NCI-H774 (cell line): ENCODE data around the gene TTLL11.

ENCODE experiments used
- DNase-seq: peaks from one replicate; lab custom pipeline; 2025; lab: John Stamatoyannopoulos, UW

The TTLL11 gene

DNA sequence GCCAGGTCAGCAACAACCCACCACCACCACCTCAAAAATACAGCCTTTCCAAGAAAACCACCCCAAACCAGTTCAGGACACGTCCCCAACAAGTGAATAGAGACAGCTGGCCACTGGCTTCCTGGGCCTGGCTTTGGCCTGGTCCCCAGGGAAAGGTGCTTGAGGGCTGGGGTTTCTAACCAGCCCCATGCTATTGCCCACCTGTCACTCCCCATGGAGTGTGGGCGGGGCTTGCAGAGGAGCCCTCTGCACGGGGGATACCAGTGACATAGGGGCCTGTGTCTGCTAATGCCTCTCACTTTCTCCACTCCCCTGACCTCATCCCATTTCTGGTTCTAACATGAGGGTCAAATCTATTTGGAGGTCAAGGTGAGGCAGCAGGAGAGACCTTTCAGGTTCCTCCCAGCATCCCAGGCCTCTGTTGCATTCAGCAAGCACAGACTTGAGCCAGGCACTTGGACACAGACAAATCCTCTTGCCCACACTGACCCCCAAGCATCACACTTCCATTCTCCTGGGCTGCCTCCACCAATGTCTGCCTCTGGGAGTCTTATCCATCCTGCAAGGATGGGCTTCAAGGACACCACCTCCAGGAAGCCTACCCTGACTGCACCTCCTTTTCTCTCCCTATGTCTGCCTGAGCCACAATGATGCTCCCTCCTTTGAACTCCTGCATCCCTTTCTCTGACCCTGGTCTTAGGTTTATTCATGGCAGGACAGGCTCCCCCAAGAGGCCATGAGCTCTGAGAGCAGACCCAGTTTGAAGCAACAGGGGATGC, 16.1 kb upstream of the TTLL11 start:
- no peak for DNase-seq

DNA sequence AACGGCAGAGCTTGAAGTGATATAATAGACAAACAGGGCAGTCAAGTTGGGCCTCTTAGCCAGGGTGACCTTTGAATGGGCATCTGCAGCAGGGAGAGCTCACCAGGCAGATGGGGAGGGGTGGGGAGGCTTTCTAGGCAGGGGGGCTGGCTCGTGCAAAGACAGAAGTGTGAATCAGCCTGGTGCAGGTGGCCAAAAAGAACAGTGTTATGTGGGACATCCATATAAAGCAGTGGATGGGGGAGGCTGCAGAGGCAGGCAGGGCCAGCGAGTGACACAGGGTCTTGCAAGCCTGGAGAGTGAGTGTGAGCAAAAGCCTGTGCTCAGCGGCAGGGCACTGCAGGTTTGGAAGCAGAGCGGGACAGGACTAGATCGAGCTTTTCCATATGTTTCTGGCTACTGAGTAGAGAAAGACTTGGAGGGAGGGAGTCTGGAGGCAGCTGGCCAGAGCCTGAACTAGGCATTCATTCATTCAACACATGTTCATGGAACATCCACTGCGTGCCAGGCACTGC, 14.2 kb upstream of the TTLL11 start:
- DNase-seq: no peak

DNA sequence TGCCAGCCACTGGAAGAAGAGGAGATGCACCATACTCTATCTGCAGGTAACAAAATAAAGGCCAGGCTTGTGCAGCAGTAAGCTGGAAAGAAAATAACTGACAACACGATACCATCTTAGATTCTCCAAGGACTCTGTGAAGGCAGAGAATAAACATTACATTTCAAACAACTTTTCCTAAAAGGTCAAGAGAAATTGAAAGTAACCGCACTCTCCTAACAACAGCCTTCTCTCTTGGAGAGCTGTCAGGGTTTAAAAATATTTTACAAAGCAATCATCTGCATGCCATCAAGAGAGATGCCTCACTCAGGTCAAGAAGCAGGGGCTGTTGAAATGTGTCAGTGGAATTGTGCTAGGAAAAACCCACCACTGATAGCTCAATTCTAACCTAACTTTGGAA, 13.5 kb upstream of the TTLL11 start:
- no peak for DNase-seq

DNA sequence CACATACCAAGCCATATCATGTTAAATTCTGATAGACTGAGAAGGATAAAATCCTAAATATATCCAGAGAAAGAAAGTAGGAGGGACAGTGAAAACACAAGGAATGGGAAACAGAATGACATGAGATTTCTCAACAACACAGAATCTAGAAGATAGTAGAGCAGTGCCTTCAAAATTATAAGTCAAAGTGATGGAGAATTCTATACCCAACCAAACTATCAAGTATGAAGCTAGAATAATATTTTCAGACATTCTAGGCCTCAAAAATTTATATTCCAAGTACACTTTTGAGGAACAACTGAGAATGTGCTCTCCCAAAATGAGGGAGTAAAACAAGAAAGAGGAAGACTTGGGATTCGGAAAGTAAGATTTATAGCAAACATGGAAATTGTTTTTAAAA, 10.9 kb upstream of the TTLL11 start:
- DNase-seq: no peak

DNA sequence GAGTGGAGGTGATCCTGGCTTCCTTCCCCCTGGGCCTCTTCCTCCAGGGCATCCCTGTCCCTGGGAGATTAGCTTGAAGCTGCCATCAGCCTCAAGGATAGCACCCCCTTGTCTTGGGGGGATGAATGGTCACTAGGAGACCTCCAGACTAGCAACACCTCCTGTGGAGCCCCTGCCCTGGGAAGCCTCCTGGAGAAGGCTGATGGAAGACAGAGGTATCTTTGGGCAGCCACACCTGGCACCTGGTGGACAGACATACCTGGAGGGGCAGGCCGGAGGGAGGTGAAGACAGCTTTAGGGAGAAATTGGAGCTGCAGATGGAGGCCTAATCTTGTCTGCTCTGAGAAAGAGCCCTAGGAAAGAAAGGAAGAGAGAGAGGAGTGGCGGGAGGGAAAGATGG, 9.0 kb upstream of the TTLL11 start:
- no peak for DNase-seq

DNA sequence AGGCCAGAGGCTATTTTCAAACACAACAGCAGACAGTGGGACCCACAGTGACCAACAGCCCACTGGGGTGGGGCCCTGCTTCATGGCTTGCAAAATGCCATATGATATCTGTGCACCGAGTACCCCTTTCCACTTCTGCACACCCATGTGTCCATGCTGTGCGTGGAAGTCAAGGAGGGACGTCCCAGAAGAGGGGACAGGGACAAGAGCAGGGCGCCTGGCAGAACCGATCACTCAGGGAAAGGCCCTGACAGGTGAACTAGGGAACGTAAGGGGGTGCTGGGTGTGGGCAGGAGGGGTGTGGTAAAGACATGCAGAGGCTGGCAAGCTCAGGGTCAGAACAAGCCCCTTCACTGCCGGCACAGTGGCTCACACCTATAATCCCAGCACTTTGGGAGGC, 7.6 kb upstream of the TTLL11 start:
- no peak for DNase-seq

DNA sequence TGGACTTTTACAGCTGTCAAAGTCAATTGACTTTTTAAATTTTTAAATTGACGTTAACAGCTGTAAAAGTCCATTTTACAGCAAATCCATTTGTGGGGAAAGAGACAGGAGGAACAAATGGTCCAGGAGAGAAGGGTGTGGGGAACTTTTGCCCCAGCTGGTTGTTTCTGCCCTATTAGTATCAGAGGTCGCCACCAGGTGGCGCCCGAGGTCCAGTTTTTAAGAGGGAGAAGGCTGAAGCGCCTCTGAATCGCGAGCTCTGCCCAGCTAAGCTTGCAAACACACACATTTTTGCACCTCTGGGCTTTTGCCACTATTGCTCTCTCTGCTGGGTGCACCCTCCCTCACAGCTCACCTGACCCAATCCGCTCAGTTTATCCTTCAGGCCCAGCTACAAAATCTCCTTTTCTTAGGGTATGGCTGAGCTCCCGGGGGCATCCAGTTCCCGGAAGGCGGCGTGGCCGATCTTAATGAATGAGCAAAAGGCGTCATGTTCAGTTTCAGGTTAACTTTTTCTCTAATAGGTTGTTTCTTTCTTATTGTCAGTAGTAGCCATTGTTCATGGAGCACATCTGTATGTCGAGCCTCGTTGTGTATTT, 6.3 kb upstream of the TTLL11 start:
- DNase-seq: peak; percentile 82

DNA sequence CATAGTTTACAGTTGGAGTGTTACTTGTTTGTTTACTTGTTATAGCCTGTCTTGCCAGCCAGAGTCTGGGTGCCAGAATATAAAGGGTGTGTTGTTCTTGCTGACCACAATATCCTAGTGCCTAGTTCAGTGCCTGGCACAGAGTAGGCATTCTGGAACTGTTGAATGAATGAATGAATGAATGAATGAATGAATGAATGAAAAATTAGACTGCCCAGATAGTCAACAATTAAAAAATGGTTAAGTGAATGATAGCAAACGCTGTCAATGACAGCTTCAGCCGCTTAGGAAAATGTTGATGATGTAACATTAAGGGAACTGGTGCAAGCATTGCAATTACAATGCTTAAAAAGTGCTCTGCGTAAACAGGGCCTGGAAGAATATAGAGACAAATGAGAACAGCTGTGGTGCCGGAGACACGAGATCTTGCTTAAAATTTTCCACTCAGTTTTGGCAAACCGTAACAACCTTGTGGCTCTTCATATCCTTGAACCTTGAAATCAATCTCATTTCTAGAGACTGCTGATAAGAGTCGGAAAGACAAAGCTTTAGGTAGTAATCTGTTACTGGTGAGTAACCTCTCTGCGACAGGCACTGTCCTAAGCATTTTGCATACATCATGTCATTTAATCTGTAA, 4.7 kb upstream of the TTLL11 start:
- DNase-seq: no peak

DNA sequence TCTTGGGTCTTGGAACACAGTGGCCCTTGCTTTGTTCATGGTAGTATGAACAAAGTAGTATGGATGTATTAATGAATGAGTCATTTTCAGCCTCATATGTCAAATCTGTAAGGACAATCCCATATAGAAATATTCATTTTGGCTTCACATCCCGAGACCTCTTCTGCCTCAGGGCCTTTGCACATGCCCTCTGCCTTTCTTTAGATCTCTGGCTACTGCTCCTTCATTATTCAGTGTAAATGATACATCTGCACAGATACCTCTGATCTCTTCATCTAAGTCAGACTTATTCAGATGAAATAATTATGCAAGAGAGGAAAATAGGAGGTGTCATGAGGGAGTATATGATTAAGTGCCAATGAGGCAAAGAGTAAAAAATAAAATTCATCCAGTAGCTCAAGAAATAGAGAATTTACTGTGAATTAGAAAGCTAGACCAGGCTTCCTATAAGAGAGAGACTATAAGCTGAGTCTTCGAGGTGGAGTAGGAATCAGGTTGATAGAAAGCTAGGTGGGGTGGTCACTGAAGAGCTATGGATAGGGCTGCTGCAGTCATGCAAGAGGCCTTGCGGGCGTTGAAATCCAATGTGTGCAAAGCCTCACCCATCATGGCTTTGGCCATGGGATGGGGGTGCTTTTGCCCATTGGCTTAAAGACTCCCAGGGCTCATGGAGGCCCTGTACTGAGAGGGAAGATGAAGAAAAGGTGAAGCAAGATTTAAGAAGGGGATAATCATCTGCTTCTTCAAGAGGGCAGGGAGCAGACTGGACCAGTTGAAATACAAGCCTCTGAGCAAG, 3.7 kb upstream of the TTLL11 start:
- DNase-seq: no peak

DNA sequence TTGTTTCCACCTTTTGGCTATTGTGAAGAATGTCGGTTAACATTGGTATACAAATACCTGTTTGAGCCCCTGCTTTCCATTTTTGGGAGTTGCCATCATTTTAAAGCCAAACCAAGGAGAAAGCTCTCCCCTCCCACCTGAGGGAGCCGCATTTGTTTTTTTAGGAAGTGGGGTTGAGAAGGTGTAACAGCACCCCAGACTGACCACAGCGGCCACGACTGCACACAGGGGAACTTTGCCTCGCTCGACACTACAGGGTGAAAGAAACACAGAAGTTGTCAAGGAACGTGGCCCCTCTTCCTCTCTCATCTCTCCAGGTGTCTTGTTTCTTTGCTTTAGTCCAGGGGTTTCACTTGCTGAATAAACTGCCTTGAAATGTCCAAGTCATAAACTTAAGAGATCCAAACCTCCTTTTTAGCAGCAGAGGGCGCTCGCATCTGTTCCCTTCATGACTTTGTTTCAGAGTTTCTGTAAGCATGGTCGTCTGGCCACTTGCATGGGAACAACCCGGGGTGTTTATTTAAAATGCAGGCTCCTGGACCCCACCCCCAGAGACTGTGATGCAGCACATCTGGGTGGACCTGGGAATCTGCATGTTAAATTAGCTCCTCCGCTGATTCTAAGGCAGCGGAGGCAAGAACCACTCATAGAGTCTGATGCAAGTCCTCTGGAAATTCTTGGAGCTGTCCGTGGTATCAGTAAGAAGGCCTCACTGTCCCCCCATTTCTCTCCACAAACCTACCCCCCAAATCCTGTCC, 2.1 kb upstream of the TTLL11 start:
- DNase-seq: peak; percentile 27

DNA sequence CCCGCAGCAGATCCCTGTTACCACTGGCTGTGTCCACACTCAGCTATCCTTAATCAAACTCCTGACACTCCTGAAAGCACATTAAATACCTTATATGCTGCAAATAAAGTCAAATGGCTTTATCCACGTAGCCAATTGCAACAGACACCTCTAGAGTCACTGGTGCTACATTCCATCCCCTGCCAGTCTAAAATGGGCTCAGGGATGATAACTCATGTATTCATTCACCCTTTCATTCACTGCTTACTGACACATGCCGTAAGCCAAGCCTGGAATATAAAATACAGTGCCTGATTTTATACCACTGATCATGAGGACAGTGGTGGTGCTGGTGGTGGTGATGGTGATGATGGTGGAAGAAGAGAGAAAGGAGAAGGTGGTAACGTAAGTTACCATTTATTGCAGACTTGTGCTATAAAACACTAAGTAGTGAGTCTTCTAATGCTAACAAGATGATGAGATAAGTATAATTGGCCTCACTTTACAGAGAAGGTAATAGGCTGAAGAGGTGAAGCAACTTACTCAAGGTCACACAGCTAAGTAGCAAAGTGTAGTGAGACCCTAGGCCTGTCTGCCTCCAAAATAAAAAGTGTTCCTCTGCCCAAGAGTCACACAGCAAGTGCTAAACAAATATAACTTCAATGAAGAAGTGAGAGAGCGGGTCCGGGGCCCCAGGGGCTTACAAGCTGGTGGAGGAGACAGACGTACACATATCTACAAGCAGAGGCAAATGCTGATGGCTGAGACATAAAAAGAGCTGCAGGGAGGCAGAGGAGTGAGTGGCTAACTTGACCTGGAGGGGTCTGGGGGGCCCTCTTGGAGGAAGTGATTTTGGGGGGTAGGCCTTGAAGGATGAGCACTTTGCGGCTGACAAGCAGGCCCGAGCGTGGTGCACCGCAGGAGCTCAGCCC, 1.2 kb downstream of the TTLL11 start:
- no peak for DNase-seq

DNA sequence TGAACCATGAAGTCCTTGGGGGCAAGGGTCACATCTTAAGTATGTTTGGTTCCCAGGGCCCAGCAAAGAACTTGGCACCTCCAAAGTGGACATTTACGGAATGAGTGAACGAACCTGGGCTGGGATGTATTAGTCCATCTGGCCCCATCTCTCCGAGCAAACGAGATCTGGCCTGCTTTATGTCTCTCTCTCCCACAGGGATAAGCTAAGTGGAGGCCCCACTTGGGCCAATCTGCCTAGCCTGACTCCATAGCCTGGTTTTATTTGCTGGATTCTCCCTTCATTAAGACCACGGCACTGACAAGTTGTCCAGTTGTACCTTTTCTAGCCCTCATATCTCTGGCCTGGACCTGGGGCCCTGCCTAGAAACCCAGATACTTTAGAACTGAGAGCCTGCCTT, 2.1 kb downstream of the TTLL11 start:
- DNase-seq: no peak

DNA sequence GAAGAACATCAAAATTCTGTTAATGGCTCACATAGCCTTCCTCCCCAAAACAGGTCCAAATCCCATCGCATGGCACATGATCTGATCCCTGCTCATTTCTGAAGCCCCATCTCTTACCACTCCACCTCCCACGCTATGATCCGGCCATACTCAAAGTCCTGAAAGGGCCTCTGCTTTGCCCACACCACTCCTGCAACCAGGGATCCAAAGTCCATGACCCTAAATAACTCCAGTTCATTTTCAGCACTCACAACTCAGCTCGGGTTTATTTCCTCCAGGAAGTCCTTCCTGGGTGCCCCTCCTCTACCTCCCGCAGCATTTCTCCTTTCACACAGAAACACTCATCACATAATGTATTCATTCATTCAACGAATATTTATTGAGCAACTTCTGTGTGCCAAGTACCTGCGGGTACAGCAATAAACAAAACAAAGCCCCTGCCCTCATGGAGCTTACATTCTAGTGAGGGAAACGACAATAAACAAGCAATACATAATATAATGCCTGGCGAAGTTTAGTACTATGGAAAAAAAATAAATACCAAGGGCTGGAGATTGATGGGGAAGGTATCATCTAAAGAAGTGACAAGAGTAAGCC, 2.7 kb downstream of the TTLL11 start:
- DNase-seq: no peak

DNA sequence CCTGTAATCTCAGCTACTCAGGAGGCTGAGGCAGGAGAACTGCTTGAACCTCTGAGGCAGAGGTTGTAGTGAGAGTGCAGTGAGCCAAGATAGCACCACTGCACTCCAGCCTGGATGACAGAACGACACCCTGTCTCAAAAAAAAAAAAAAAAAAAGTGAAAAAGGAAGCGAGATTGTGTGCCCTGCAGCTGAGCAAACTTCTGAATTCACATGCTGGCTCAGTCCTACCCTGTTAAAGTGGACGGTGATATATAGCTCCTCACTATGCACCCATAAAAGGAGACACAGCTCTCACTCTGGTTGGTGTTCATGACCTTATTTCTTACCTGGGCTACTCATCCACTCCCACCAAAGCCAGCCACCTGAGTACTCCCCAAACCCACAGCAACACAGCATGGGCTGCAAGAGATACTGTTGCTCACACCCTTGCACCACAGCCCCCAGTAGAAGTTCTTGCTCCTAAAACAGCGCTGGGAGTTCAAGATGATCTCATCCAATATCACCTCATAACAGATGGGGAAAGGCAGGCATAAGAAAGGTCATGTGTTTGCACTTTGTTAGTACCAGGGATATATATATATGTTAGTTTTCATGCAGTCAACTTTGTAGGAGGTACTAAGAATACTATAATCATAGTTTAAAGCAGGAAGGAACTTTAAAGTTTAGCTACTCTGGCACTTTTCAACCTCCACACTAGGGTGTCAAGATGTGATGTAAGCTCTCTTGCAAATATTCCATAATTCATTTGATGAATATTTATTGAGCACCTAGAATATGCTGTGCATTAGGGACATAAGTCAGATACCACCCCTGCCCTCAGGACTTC, 4.0 kb downstream of the TTLL11 start:
- peak; percentile 62 for DNase-seq

DNA sequence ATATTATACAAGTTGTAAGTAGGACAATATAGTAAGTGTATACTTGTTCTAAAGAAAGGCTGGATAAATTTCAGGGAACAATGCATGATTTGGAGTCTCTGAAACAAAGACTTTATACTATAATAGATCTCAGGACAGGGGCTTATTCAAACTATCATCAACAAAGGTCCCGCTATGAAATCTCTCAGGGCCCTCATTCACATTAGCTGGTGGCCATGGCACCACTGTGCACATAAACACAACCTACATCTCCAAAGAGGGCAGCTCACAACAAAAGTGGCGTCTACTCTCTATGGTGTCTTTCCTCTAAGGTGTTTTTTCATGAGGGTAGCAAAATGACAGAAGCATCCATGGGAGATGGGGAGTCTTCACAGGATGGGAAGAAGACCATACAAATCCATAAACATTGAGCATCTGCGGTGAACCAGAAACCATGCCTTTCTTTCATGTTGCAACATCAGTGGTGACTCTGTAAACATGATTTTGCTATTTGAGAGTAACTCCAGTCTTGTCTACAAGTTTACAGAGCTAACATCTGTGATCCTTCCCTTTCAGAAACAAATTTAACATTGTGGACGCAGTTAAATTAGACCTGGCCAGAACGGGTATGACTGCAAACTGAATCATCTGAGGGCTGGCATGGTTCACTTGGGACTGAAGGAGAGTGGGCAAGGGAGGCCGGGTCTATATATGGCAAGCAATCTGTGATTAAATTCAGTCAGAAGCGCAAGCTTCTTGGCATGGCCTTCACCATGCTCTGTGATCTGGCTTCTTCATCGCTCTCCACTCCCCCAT, 5.5 kb downstream of the TTLL11 start:
- no peak for DNase-seq

DNA sequence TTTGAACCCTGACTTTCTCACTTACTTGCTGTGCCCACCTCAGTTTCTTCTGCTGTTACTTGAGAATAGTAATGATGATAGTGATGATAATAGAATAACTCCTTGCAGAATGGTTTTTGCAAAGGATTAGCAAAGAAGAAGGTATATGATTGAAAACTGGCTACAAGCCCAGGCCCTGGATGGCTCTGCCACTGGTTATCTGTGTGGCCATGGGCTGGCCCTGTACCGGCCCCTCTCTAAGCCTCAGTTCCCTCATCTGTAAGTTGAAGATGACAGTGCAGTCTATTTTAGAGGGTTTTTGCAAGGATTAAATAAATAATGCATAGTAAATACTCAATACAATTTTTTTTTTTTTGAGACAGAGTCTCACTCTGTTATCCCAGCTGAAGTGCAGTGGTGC, 6.2 kb downstream of the TTLL11 start:
- no peak for DNase-seq

DNA sequence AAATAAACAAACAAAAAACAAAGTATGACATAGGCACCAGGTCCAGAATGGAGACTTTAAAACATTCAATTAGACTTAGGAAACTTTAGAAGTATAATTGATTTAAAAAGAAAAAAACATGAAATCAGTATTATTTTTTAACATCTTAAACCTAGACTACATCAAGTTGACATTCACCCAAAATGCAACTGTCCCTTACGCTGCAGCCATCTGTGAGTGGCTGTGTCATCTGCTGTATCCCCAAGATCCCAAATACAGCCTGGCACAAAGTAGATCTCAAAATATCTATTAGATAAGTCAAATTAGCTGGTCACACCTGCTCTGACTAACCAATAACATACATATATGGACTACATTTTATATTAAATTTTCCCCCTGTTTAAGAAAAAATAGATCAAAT, 7.8 kb downstream of the TTLL11 start:
- DNase-seq: no peak

DNA sequence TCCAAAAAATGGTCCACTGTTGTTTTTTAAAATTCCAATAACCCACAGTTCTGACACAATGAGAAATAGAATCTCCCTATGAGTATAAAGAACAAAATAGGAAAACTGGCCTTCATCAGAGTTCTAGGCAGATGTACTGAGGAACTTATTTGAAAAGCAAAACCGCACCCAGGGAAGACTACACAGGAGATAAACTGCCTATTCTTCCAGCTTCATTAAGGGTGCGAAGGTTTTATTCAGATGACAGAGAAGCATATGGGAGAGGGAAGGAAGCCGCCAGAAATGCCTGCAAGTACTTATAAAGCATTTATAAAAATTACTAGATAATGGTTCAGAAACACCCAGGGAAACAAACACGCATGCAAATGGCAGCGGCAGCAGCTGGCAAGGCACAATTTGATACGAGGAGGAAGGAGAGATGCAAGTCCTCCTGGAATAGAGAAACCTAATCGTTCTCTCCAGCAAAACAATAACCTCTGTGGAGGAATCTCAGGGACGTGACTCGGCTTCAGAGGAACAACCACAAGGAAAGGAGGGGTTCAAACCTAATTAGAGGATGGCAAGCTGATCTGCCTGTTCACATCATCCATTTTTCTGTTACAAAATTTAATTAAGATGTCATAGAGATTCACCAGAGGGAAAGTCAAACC, 9.0 kb downstream of the TTLL11 start:
- no peak for DNase-seq
